ENCODE measurements around the gene PREX1.
"Not testable (repeated sequence)": the region's sequence is repeated elsewhere in the genome, so short reads cannot be mapped to it uniquely, and the experiment has no call there.

Gene PREX1

DNA sequence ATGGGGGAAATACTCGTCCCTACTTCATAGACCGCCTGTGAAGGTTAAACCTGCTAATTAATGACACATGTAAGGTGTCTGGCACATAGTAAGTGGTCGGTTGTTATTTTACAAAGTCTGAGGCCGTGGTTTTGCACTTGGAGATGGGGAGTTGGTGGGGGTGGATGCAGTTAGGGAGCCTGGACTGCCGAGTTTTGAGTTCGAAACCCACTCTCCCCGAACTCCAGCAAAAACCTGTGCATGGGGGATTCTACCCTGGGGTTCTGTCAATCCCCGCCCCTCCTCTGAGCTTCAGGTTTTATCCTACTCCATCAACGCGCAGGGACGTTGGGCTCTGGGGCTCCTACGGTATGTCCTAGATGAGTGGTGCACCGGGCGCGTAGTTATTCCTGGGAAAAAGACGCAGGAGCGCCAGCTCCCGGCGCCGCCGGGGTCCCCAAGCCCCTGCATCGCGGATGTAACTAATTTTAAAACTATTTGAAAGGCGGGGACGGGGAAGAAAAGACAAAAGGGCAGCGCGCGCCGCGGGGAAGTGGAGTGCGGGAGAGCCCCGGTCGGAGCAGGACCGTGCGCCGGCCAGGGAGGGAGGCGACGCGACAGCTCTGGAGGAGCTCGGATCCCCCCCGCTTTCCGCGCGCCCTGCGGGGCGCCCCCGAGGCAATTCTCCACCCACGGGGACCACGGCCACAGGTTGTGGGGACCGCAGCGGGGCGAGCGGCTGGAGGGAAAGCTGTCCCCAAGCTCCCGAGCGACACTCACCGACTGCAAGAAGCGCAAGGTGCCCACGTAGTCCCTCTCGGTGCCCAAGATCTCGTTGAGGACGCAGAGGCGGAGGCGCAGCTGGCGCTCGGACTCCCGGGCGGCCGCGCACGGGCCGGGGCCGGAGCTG, 672 bp downstream of the PREX1 start:
- H3K4me1 ChIP-seq: peaks cover 0 to 59% (median 33%) of the 10 kb centered on the region in 4 donors
- H3K4me3 ChIP-seq: peak overlapping the region; percentile 67 to 85
- H3K27me3 ChIP-seq: no peaks in the 10 kb centered on the region
- TF ChIP-seq, protein P1, sequence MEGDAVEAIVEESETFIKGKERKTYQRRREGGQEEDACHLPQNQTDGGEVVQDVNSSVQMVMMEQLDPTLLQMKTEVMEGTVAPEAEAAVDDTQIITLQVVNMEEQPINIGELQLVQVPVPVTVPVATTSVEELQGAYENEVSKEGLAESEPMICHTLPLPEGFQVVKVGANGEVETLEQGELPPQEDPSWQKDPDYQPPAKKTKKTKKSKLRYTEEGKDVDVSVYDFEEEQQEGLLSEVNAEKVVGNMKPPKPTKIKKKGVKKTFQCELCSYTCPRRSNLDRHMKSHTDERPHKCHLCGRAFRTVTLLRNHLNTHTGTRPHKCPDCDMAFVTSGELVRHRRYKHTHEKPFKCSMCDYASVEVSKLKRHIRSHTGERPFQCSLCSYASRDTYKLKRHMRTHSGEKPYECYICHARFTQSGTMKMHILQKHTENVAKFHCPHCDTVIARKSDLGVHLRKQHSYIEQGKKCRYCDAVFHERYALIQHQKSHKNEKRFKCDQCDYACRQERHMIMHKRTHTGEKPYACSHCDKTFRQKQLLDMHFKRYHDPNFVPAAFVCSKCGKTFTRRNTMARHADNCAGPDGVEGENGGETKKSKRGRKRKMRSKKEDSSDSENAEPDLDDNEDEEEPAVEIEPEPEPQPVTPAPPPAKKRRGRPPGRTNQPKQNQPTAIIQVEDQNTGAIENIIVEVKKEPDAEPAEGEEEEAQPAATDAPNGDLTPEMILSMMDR (IDR thresholded peaks at IDR 0.05): no peak
- H3K36me3 ChIP-seq: no peaks in the 10 kb centered on the region
- DNase-seq: no peak
- H3K9me3 ChIP-seq: no peaks in the 10 kb centered on the region
- intact Hi-C loops (cut with DNase I; ENCODE audit: low total_unique reads): loop anchor here (5.0 kb wide), 1 partner anchor 100 kb away; no protein-coding TSS in a partner anchor
- peak overlapping the region; percentile 52 to 62 for H3K27ac ChIP-seq

DNA sequence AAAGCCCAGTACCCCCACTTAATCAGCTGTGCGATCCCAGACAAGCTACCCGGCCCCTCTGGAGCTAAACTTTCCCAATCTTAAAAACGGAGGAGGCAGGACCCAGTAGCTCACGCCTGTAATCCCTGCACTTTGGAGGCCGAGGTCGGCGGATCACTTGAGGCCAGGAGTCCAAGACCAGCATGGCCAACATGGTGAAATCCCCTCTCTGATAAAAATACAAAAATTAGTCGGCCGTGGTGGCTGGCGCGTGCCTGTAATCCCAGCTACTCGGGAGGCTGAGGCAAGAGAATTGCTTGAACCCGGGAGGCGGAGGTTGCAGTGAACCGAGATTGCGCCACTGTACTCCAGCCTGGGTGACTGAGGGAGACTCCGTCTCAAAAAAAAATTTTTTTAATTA, 1.3 kb downstream of the PREX1 start:
- not testable (repeated sequence) for H3K36me3 ChIP-seq, H3K9me3 ChIP-seq, H3K27me3 ChIP-seq, DNase-seq
- Histone ChIP-seq H3K4me1 (peaks cover 0 to 53% (median 28%) of the 10 kb centered on the region in 4 donors), H3K27ac (peak overlapping the region; percentile 52 to 62), H3K4me3 (peak overlapping the region; percentile 67 to 85)
- intact Hi-C loops (cut with DNase I; ENCODE audit: low total_unique reads): loop anchor here (5.0 kb wide), 1 partner anchor 99 kb away; no protein-coding TSS in a partner anchor

DNA sequence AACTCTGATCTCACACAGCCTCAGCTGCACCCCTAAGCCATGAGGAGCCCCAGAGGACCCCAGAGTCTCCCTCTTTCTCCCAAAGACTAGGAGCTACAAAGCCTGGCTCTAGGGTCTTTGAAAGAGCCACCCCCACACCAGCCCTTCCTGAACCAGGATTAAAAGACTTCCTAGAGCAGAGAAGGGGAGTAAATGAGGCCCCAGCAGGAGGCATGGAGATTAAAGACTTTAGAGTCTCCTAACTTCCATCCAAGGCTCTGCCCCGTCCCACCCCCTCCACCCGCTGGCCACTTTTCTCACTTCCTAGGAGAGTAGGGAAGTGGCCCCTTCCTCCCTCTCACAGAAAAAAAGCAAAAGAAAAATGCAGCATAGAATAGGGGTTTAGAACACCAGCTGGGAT, 1.7 kb downstream of the PREX1 start:
- Histone ChIP-seq H3K9me3 (no peaks in the 10 kb centered on the region), H3K36me3 (no peaks in the 10 kb centered on the region), H3K4me3 (peak overlapping the region; percentile 67 to 85), H3K27ac (peak overlapping the region; percentile 52 to 62), H3K27me3 (no peaks in the 10 kb centered on the region), H3K4me1 (peaks cover 0 to 49% (median 23%) of the 10 kb centered on the region in 4 donors)
- DNase-seq: peak in 1 of 2 donors; percentile 39
- intact Hi-C loops (cut with DNase I; ENCODE audit: low total_unique reads): loop anchor here (5.0 kb wide), 1 partner anchor 99 kb away; no protein-coding TSS in a partner anchor
- TF ChIP-seq, protein P1 (IDR thresholded peaks at IDR 0.05): no peak

DNA sequence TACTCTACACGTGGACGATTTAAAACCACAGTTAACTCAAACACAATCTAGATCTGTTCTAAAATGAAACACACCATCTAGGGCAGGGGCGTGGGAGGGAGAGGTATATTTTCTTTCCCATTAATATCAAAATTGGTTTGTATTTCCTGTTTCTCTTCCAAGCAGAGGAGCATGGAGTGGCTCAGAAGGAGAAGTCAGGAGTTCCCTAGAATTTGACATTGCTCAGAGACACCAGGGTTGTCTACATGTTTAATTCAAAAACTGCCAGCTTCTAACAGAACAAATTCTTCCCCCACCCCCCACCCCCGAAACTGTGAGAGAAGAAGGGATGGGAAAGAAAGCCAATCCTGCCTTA, 2.3 kb downstream of the PREX1 start:
- intact Hi-C loops (cut with DNase I; ENCODE audit: low total_unique reads): loop anchor here (5.0 kb wide), 1 partner anchor 98 kb away; no protein-coding TSS in a partner anchor
- peak overlapping the region; percentile 67 to 85 for H3K4me3 ChIP-seq
- H3K9me3 ChIP-seq: no peaks in the 10 kb centered on the region
- TF ChIP-seq, protein P1 (IDR thresholded peaks at IDR 0.05): no peak
- H3K27me3 ChIP-seq: no peaks in the 10 kb centered on the region
- H3K36me3 ChIP-seq: no peaks in the 10 kb centered on the region
- H3K27ac ChIP-seq: peak overlapping the region; percentile 36 to 52
- peaks cover 0 to 53% (median 23%) of the 10 kb centered on the region in 4 donors for H3K4me1 ChIP-seq
- DNase-seq: no peak

DNA sequence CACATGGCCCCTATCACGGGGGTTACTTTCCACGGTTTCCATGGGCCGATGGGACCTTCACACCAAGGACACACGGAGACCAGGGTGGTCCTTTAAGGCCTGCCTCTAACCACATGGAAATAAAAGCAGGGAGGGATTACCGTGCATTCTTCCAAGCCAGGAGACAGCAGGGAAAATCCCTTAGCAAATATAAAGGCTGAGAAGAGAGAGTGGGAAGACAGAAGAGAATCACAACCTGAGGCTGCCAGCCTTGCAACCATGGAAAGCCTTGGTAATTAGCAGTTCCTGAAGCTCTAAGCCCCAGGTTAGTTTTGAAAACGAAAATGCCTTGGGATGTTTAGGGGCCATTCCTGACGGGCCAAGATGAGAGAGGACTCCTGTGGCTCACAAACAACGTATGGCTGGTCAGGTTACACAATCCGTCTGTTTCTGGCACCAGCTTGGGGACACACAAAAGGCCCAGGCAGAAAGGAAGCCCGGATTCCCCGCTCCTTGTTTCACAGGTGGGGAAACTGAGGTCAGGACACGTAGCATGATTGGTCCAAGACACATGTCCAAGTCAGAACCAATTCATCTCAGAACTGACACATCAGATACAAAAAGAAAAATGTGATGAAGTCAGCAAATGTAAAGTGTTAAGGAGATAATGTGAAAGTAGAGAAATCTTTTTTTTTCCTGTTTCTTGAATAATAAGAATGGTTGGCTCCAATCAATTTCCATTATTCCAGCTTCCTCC, 2.8 kb downstream of the PREX1 start:
- Histone ChIP-seq H3K9me3 (no peaks in the 10 kb centered on the region), H3K27me3 (no peaks in the 10 kb centered on the region), H3K4me3 (peak overlapping the region; percentile 67 to 85), H3K4me1 (peaks cover 0 to 58% (median 23%) of the 10 kb centered on the region in 4 donors), H3K27ac (peak overlapping the region; percentile 20 to 36), H3K36me3 (no peaks in the 10 kb centered on the region)
- intact Hi-C loops (cut with DNase I; ENCODE audit: low total_unique reads): loop anchor here (5.0 kb wide), 1 partner anchor 98 kb away; no protein-coding TSS in a partner anchor
- DNase-seq: no peak
- TF ChIP-seq, protein P1 (IDR thresholded peaks at IDR 0.05): no peak
